GM12878 (cell line): ENCODE data around the gene MTFR2.

Experiments used
- CTCF ChIP-seq, 3 experiments: IDR thresholded peaks in 2 of 3; conservative IDR thresholded peaks in 1 of 3; 2 replicates each; pipeline ENCODE4 v1.5.1; 2011; ENCODE audit warnings: low read depth in 3 of 3, low read length in 3 of 3, mild to moderate bottlenecking in 3 of 3, control low read depth in 2 of 3, moderate library complexity in 2 of 3, inconsistent platforms in 1 of 3, mixed read lengths in 1 of 3; ENCODE audit not compliant: control insufficient read depth in 2 of 3, insufficient read depth in 1 of 3; ENCODE audit errors: extremely low read depth in 1 of 3
- ESRRA ChIP-seq: IDR thresholded peaks from 2 replicates; pipeline ENCODE4 v1.6.1; 2012; ENCODE audit warnings: mild to moderate bottlenecking, low read length, improper control_type of control experiment
- EZH2 ChIP-seq: IDR thresholded peaks from 2 replicates; pipeline ENCODE4 v1.6.1; 2012; ENCODE audit warnings: low read depth, mild to moderate bottlenecking, control low read depth, inconsistent platforms, low read length, borderline replicate concordance; ENCODE audit not compliant: control insufficient read depth
- HDGF ChIP-seq: fragments of 450-650 bp; IDR thresholded peaks from 2 replicates; pipeline ENCODE4 v1.6.1; 2016; ENCODE audit warnings: antibody characterized with exemption
- JUND ChIP-seq: IDR thresholded peaks from 2 replicates; pipeline ENCODE4 v1.6.1; 2012; ENCODE audit warnings: low read depth, mild to moderate bottlenecking, low read length, improper control_type of control experiment, moderate library complexity
- POLR2AphosphoS5 ChIP-seq: IDR thresholded peaks from 2 replicates; pipeline ENCODE4 v1.6.1; 2011; ENCODE audit warnings: mild to moderate bottlenecking, low read length, inconsistent platforms
- SP1 ChIP-seq: IDR thresholded peaks from one replicate; pipeline ENCODE4 v1.6.1; 2011; ENCODE audit warnings: low read depth, low read length
- ZZZ3 ChIP-seq: IDR thresholded peaks from 2 replicates; pipeline ENCODE4 v1.6.1; 2011; ENCODE audit warnings: low read depth; ENCODE audit not compliant: control insufficient read depth, insufficient read length

DNA sequence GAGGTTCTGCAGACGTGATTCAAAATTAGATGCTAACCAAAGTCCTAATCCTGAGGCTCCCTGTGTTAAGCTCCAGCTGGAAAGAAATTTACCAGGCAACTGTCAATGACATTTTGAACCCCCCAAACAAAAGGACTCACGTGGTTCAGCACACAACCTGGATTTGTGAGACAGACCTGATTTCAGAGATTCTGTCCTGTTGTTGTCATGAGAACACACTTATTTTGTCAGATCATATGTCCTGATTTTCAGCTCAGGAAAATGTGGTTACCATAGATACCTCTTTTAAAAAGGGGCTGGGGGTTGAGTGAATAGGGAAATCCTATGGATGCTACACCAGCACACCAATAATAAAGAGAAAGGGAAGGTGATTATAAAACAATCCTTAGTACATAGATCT is 61.6 kb downstream of the MTFR2 start:
- no peak for TF ChIP-seq ZZZ3
- TF ChIP-seq JUND: no peak
- no peak for TF ChIP-seq HDGF
- no peak for TF ChIP-seq EZH2
- no peak for TF ChIP-seq CTCF (IDR thresholded peaks at IDR 0.05 in 2 of 3, conservative IDR thresholded peaks at IDR 0.05 in 1 of 3; ENCODE audit: control insufficient read depth in 2 of 3, extremely low read depth in 1 of 3, insufficient read depth in 1 of 3, low read depth in 3 of 3, low read length in 3 of 3)
- no peak for TF ChIP-seq POLR2AphosphoS5
- TF ChIP-seq ESRRA: no peak
- no peak for TF ChIP-seq SP1
